ENCODE measurements around the gene SDK1. TPM values are rescaled to one million over a fixed set of nuclear protein-coding genes. Genes with fewer than 3 reads are reported as not detected.

The SDK1 gene
- total RNA-seq, 1 experiment from 2014 or later: 9.3 TPM

DNA sequence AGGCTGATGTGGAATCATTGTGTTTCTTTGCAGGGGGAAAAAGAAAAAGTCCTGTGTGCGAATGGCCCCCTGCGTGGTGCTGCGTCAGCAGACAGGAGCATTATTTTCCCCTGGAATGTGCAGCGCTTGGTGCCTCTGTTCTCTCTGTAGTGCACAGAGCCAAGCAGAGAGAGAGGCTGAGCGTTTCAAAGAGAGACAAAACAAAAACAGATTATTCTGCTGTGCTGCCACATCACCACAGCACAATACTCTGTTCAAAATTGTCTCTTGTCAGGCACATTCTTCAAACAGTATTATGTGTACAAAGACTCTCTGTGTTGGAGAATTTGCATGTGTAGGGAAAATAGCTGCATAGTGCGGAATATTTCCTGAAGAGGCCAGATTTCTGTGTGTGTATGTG, 609.0 kb downstream of the SDK1 start:
- H3K4me3 Mint-ChIP-seq: no peak overlapping the region
- peaks cover 6% of the 10 kb centered on the region; the same call in 1 of the 2 replicates for H3K9me3 Mint-ChIP-seq
- ATAC-seq: no peak
- peaks cover 31% of the 10 kb centered on the region for H3K4me1 Mint-ChIP-seq
- H3K27ac Mint-ChIP-seq: no peak overlapping the region
- no peaks in the 10 kb centered on the region for H3K36me3 Mint-ChIP-seq
- DNase-seq (ENCODE audit: low spot score): no peak
- no peaks in the 10 kb centered on the region for H3K27me3 Mint-ChIP-seq (ENCODE audit: low read depth)
- CTCF ChIA-PET: no interaction called here
- TF ChIP-seq, protein P1, sequence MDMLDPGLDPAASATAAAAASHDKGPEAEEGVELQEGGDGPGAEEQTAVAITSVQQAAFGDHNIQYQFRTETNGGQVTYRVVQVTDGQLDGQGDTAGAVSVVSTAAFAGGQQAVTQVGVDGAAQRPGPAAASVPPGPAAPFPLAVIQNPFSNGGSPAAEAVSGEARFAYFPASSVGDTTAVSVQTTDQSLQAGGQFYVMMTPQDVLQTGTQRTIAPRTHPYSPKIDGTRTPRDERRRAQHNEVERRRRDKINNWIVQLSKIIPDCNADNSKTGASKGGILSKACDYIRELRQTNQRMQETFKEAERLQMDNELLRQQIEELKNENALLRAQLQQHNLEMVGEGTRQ (CRISPR knock-in tag; IDR thresholded peaks at IDR 0.05): no peak
- POLR2A ChIA-PET: no interaction called here

DNA sequence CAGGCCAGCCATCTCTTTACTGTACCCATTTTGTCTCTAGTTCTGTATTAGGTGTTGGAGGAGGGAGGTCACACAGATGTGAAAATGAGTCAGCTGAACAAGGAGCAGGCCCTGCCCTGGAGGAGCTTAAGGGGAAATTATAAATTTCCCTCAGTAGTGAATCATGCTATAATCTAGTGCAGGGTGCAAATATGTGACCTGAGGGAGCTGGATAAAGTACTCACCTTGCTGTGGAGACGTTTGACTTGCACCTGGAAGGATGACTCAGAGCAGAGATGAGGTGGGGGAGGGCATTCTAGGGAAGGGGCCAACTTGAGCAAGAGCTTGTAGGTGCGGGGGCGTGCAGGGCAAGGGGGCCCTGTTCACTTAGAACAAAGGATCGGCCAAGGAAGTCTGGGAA, 610.6 kb downstream of the SDK1 start:
- no peak for TF ChIP-seq ZNF317 (CRISPR knock-in tag; IDR thresholded peaks at IDR 0.05; ENCODE audit: borderline replicate concordance, low read depth)
- Mint-ChIP-seq H3K27me3 (ENCODE audit: low read depth) (no peaks in the 10 kb centered on the region), H3K4me3 (no peak overlapping the region), H3K27ac (no peak overlapping the region), H3K36me3 (no peaks in the 10 kb centered on the region), H3K9me3 (peaks cover 6% of the 10 kb centered on the region; the same call in 1 of the 2 replicates), H3K4me1 (peaks cover 30% of the 10 kb centered on the region)
- no peak for ATAC-seq
- no peak for DNase-seq (ENCODE audit: low spot score)
- CTCF ChIA-PET: interaction anchor here (1.3 to 1.6 kb wide), 2 partner anchors 10 to 512 kb away, joined by 3 read pairs; no protein-coding TSS in a partner anchor
- POLR2A ChIA-PET: no interaction called here

DNA sequence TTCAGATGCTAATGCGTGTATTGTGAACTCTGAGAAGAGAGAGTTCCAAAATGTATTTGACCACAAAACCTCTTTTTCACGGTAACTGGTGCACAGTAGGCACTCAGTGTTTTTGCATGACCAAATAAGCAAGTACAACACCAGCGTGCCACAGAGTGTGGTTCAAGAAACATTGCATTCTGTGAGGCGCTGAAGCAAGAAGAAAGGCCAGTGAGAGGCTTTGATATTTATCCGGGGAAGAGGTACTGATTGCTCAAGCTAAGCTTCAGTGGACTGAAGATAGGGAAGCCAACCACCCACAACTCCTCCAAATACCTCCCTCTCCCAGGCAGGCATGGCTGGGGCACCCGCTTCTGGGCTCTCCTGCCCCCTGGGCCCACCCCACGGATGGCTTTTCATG, 611.2 kb downstream of the SDK1 start:
- H3K4me1 Mint-ChIP-seq: peaks cover 24% of the 10 kb centered on the region
- POLR2A ChIA-PET: no interaction called here
- DNase-seq (ENCODE audit: low spot score) (no peak), ATAC-seq (no peak)
- TF ChIP-seq CREB1 (CRISPR knock-in tag; IDR thresholded peaks at IDR 0.05): no peak
- TF ChIP-seq, protein P2, sequence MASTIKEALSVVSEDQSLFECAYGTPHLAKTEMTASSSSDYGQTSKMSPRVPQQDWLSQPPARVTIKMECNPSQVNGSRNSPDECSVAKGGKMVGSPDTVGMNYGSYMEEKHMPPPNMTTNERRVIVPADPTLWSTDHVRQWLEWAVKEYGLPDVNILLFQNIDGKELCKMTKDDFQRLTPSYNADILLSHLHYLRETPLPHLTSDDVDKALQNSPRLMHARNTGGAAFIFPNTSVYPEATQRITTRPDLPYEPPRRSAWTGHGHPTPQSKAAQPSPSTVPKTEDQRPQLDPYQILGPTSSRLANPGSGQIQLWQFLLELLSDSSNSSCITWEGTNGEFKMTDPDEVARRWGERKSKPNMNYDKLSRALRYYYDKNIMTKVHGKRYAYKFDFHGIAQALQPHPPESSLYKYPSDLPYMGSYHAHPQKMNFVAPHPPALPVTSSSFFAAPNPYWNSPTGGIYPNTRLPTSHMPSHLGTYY (CRISPR knock-in tag; IDR thresholded peaks at IDR 0.05): no peak
- H3K27ac Mint-ChIP-seq: no peak overlapping the region; the same call in 1 of the 2 replicates
- no peaks in the 10 kb centered on the region for H3K36me3 Mint-ChIP-seq
- H3K27me3 Mint-ChIP-seq (ENCODE audit: low read depth): no peaks in the 10 kb centered on the region
- H3K4me3 Mint-ChIP-seq: no peak overlapping the region
- H3K9me3 Mint-ChIP-seq: peaks cover 6% of the 10 kb centered on the region; the same call in 1 of the 2 replicates
- CTCF ChIA-PET: interaction anchor here (1.3 to 1.6 kb wide), 2 partner anchors 10 to 512 kb away, joined by 3 read pairs; no protein-coding TSS in a partner anchor

DNA sequence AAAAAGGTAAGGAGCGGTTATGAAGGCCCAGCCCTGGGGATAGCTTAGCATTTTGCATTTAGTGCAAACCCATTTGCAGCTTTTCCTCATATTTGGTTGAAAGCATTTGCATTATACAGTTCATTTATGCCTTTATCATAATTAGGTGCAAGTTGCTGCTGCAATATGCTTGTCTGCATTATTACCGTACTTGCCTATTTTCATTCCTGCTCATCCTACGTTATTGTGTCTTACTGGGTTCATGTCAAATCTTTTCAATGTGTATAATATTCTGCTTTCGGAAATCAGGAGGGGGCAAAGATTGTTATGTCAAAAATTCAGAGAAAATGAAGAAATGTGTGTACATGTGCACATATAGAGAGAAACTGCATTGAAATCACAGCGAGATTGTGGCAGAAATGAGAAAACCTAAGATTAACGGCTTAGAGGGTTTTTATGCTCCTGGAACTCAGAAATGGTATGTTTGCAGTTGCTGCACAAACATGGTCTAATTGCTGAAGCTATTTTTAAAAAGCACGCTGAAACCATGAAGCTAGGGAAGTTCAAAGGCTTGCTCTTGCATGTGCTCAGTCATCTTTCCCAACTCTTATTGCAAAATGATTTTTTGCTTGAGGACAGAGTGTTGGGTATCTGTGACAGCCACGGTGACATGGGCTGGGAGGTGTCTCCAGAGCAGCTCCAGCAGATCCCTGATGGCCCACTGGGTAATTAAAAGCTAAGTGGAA, 613.2 kb downstream of the SDK1 start:
- ATAC-seq: no peak
- H3K27ac Mint-ChIP-seq: no peak overlapping the region
- ChIA-PET CTCF (no interaction called here), POLR2A (no interaction called here)
- peaks cover 3% of the 10 kb centered on the region for H3K36me3 Mint-ChIP-seq
- no peak for TF ChIP-seq ZNF121 (CRISPR knock-in tag; IDR thresholded peaks at IDR 0.05)
- TF ChIP-seq, protein P2 (CRISPR knock-in tag; IDR thresholded peaks at IDR 0.05): no peak
- no peak for TF ChIP-seq CBFB (CRISPR knock-in tag; IDR thresholded peaks at IDR 0.05; ENCODE audit: low read depth)
- TF ChIP-seq, protein P3, sequence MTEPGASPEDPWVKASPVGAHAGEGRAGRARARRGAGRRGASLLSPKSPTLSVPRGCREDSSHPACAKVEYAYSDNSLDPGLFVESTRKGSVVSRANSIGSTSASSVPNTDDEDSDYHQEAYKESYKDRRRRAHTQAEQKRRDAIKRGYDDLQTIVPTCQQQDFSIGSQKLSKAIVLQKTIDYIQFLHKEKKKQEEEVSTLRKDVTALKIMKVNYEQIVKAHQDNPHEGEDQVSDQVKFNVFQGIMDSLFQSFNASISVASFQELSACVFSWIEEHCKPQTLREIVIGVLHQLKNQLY (CRISPR knock-in tag; IDR thresholded peaks at IDR 0.05): no peak
- DNase-seq (ENCODE audit: low spot score): no peak
- H3K4me3 Mint-ChIP-seq: no peak overlapping the region
- no peaks in the 10 kb centered on the region for H3K27me3 Mint-ChIP-seq (ENCODE audit: low read depth)
- peaks cover 18% of the 10 kb centered on the region for H3K9me3 Mint-ChIP-seq
- H3K4me1 Mint-ChIP-seq: peaks cover 20% of the 10 kb centered on the region; the same call in 1 of the 2 replicates

DNA sequence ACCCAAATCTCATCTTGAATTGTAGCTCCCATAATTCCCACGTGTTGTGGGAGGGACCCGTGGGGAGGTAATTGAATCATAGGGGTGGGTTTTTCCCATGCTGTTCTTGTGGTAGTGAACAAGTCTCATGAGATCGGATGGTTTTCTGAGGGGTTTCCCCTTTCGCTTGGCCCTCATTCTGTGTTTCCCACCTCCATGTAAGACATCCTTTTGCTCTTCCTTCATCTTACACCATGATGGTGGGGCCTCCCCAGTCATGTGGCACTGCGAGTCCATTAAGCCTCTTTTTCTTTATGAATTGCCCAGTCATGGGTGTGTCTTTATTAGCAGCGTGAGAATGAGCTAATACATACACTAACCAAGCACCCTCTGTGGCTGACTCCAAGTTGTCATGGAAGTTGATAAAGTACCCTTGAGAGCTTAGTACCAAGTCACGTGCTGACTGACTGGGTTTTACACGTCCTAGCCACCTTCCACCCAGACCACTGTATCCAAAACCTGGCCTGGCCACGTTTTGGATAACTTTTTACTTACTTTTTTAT, 614.4 kb downstream of the SDK1 start:
- H3K4me3 Mint-ChIP-seq: no peak overlapping the region
- H3K4me1 Mint-ChIP-seq: peaks cover 20% of the 10 kb centered on the region; the same call in 1 of the 2 replicates
- H3K27me3 Mint-ChIP-seq (ENCODE audit: low read depth): no peaks in the 10 kb centered on the region
- ChIA-PET POLR2A (no interaction called here), CTCF (no interaction called here)
- H3K36me3 Mint-ChIP-seq: peaks cover 3% of the 10 kb centered on the region
- TF ChIP-seq TCF7 (CRISPR knock-in tag; IDR thresholded peaks at IDR 0.05; ENCODE audit: low read depth) (no peak), NR3C1 (CRISPR knock-in tag; conservative IDR thresholded peaks at IDR 0.05; ENCODE audit: low read depth) (no peak), CREM (CRISPR knock-in tag; IDR thresholded peaks at IDR 0.05) (no peak), RELA (CRISPR knock-in tag; IDR thresholded peaks at IDR 0.05; ENCODE audit: borderline replicate concordance) (no peak)
- TF ChIP-seq, protein P4, sequence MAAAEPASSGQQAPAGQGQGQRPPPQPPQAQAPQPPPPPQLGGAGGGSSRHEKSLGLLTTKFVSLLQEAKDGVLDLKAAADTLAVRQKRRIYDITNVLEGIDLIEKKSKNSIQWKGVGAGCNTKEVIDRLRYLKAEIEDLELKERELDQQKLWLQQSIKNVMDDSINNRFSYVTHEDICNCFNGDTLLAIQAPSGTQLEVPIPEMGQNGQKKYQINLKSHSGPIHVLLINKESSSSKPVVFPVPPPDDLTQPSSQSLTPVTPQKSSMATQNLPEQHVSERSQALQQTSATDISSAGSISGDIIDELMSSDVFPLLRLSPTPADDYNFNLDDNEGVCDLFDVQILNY (CRISPR knock-in tag; IDR thresholded peaks at IDR 0.05): no peak
- no peak overlapping the region for H3K27ac Mint-ChIP-seq
- DNase-seq (ENCODE audit: low spot score) (no peak), ATAC-seq (no peak)
- peaks cover 18% of the 10 kb centered on the region for H3K9me3 Mint-ChIP-seq

Data from WTC11 (cell line).